GM18907 (cell line): ENCODE results near the gene MAP7D2.

Experiments used
- ATAC-seq: cut with Tn5 transposase; IDR thresholded peaks from one replicate; pipeline ENCODE4 v1.9.1; 2021; ENCODE audit warnings: mild to moderate bottlenecking, moderate library complexity; ENCODE audit not compliant: unreplicated experiment

The MAP7D2 gene

DNA sequence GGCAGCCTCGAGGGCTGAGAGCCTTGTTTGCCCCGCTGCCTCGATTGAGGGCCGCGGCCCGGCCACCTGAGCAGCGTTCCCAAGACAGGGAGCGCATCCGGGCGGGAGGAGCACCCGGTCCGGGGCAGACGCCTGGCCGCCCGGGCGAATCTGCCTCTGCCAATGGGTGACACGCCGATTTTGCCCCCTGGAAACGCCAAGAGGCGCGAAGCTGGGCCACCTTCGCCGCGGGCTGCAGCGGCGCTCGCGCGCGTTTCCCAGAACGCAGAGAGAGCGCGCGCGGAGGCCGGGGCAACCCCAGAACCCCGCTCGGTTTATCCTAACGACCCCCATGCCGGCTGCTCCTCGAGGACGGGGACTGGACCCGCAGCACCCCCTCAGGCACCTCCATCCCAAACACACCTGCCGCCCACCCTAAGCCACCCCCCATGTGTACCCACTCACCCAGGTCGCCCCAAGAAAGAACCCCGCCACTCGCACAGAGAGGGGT, 575 bp downstream of the MAP7D2 start:
- ATAC-seq, result no peak

DNA sequence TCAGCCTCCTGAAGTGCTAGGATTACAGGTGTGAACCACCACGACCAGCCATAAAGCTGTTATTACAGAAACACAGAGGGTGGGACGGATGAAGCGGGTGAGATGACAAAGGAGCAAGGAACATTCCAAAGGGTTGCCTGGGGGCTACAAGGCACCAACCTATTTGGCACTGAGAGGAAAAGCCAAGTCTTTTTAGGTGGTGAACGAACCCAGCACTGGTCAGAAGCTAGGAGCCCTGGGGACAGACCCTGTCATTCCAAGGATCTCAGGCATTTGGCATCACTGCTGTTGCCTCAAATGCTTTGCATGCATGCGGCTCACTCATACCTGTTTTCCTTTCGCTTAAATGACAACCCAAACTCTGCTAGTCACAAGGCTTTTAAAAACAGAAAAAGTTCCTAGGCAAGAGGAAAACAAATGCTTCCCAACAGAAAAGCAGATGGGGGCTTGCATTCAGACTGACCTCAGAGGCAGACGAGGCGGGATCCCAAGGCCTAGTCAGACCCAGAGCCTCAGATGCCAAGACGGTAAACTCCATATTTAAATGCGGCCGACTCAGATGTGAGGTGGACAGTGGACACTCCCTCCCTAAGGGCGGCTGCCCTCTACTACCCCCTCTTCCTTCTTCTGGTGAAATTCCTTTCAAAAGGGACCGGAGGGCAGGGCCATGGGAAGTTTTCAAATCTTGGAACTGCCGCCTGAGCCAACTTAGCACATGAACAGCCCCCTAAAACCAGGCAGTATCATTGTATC, 4.5 kb downstream of the MAP7D2 start:
- ATAC-seq, result no peak

DNA sequence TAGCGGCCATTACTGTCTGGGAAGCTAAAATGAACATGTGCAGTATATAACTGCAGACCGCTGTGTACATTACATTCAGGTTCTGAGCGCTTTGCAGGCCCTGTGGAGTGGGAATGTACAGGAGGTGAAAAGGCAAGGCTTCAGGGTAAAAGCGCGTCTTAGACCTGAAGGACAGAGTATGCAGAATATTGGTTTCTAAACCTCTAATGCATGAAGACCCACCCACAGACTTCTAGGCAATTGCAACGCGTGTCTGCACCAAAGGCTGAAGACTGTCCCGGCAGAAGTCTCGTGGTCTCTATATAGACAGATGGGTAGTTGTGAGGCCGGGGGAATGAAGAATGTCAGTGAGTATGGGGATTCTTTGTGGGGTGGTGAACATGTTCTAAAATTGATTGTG, 5.4 kb downstream of the MAP7D2 start:
- ATAC-seq, result no peak

DNA sequence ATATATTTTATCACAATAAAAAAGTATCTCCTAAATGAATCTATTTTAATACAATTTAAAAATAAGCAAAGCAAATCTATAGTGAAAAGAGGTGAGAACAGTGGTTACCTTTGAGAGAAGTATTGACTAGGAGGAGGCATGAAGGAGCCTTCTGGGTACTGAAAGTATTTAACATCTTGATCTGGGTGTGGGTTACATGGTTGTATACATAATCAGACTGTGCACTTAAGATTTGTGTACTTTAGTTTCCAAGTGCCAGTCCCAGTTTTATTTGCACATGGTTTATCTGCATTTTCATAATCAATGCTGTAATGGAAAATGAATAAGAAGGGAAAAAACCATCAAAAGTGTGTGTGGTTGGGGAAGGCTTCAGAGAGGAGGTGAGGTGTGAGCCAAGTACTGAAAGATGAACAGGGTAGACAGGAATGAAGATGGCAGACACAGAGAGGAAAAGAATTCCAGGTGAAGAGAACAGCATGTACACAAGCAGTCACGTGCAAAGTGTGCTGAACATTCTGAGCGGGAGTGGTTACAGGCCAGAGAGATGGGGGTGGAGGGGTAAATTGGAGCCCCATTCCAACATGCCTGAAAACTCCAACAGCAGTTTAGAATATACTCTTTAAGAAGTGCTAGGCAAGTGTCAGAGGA, 14.6 kb downstream of the MAP7D2 start:
- no peak for ATAC-seq

DNA sequence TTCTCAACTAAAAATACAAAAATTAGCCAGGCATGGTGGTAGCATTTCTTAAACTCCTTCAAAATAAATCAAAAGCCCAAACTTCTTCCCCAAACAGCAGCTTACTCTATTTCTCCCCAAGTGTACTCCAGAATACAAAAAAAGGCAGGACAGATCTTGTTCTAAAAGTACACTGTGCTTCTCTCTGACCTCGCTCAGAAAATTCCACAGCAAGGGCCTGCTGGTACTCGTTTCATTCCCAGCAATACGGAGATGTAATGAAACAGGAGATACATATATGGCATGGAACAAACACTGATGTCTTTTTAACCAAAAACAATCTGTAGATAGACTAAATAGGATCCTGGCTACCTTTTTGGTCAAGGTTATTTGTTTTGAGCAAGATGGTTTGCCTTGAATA, 25.2 kb downstream of the MAP7D2 start:
- ATAC-seq, result no peak

DNA sequence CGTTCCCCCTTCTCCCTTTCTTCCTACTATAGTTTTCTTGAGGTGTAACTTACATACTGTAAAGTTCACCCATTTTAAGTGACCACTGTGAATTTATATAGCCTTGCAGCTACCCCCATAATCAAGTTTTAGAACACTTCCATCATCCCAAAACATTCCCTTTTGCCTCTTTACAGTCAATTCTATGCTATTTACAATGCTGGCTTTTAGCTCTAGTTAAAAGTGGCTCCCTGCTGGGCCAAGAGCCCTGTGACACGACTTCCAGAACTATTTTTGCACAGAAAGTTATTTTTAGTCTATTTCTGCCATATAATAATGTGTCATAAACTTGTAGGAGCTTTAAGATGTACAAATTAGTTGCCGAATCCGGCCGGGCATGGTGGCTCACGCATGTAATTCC, 26.9 kb downstream of the MAP7D2 start:
- no peak for ATAC-seq

DNA sequence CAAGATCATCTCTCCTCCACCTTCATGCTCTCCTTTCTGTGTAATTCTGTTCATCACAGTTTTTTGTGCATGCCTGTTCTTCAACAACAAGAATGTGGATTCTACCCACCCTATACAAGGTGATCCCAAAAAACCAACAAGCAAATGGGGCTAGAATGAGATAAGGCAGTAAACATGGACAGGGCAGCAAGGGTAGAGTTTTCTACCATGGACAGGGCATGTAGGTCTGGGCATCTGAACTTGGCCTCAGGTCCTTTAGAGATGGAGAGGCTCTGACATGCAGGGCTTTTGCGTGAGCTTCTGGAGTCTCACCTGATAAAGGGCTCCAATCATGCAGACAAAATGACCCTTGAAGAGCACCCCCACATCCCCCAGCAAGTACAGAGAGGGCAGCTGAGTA, 36.4 kb downstream of the MAP7D2 start:
- no peak for ATAC-seq

DNA sequence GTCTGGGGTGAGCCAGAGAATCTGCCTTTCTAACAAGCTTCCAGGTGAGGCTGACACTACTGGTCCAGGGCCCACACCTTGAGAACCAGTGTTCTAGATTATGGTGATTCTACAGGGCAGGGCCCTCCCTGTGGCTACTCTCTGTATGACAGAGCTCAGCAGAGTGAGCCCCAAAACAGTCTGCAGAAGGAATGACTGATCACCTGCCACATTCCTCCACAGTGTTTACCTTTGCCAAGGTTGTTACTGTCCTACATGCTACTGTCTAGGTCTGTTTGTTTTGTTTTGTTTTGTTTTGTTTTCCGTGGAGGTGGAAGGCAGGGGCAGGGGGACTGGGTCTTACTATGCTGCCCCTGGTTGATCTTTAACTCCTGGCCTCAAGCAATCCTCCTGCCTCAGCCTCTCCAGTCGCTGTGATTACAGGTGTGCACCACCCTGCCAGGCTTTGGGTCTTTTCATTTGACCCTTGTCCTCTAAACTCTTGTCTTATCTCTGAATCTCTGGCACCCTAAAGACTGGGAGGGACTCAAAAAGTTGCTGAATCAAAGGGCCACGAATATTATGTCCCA, 45.1 kb downstream of the MAP7D2 start:
- no peak for ATAC-seq

DNA sequence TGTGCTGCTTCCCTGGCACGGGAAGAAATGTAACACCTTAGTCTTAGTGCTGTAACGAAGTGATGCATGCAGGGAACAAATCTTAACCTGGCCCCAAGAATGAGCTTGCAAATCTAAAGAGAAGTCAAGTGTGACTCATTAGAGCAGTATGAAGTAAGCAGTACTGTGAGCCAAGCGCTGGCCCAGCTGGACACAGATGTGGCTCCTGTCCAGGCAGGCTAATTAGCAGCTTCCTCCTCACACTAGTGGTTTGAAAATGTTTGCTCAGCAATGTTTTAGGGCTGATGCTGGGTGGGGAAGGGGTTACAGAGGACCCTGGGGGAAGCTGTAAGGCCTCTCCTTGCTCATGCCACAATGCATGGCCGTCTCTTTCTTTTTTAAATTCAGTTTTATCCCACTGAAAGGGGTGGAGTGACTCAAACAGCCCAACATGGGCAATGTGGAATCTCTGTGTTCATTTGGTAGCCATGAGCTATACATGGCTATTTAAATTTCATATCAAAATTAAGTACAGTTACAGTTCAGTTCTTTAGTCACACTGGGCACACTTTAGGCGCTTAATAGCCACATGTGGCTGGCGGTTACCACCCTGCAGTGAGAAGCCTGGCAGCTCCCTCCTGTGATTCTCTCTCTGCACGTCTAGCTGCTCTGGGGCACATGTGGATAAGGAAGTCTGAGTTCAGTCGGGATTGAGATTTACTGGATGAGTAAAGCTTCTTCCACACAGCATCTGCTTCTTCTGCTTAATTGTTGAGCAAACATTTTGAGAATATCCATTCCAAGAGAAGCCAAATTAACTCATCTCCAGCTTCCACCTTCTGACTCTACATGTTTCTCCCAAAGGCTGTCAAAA, 48.8 kb downstream of the MAP7D2 start:
- ATAC-seq, result no peak

DNA sequence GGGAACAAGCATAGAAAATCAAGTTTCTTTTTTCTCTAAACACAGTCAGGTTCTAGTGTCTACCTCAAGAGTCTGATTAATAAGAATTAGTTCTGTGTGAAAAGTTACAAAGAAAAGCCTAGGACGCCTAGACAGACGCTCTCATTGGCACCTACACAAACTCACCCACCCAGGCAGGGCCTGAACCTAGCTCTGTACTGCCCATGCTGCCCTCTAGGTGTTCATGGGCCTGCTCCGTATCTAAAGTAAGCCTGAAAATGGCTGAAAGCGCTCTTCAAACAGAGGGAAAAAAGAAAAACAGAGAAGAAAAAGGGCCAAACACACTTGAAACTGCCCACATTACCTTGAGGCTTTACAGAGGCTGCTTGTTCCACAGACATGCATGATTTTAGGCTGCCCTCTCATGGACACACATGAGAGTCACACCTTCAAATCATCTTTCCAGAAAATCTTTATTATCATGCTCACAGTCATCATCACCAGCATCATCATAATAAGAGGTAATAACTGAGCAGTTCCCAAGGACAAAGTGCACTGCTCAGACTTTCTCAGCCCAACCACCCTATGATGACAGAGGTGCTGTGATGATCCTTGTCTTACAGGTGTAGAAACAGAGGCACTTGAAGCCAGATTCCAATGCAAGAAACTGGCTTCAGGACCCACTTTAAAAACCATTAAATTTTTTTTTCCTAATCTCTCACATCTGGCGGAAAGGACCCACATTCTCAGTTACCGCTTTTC, 49.6 kb downstream of the MAP7D2 start:
- peak; percentile 76 for ATAC-seq

DNA sequence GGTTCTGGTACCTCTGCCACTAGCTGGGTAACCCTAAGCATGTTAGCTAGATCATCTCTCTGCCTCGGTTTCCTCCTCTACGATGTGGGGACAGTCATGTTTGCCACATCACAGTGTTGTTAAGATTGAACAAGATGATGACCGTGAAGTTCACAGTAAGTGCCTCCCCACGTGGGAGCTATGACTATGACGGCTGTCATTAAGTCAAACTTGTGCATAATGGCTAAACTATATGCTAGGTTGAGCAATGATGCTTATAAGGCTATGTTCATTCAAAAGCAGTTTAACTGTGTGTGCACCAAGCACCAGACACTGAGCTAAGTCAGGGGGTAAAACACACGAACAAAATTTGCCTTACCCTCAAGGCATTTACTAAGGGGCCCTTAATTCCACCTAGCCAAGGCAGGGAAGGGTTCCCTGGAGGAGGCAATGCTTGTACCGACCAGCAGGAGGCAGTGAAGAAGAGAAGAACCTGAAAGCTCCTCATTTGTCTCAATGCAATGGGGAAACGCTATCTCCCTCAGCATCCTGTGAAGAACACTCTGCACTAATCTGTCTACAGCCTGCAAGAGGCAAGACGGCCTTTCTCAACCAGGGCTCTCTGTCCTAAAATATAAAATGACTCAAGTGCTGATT, 52.9 kb downstream of the MAP7D2 start:
- ATAC-seq, result no peak

DNA sequence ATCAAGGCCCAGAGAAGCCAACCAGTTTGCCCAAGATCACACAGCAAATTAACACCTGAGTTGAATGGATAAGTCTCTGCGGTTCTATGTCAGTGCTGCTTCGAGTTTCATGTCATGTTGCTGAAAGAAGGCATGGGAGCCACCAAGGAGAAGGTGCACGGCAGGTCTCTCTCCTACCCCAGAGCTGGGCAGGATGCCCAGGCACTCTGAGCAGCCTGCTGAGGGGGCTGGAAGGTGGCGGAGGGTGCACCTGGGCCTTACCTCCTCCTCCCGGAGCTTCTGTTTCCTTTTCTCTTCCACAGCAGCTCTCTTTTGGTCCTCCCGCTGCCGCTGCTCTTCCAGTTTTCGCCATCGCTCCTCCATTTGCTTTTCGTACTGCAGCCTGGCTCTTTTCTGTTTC, 53.6 kb downstream of the MAP7D2 start:
- no peak for ATAC-seq

DNA sequence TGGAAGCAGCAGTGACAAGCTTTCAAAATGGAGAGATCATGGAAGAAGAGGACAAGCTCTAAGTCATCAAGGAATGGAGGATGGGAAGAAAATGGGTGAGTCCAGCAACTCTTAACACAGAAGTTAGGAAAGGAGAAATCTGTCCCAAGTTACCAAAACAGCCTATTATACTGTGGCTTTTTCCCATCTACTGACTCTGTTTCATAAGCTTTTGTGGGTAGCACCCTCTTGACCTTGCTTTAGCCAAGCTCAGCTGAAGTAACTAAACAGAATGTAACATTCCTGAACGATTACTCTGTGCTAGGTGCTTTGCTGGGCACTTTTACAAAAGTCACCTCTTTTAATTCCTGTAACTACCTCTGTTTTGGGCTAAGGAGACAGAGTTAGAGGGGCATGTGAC, 54.9 kb downstream of the MAP7D2 start:
- ATAC-seq, result peak; percentile 5

DNA sequence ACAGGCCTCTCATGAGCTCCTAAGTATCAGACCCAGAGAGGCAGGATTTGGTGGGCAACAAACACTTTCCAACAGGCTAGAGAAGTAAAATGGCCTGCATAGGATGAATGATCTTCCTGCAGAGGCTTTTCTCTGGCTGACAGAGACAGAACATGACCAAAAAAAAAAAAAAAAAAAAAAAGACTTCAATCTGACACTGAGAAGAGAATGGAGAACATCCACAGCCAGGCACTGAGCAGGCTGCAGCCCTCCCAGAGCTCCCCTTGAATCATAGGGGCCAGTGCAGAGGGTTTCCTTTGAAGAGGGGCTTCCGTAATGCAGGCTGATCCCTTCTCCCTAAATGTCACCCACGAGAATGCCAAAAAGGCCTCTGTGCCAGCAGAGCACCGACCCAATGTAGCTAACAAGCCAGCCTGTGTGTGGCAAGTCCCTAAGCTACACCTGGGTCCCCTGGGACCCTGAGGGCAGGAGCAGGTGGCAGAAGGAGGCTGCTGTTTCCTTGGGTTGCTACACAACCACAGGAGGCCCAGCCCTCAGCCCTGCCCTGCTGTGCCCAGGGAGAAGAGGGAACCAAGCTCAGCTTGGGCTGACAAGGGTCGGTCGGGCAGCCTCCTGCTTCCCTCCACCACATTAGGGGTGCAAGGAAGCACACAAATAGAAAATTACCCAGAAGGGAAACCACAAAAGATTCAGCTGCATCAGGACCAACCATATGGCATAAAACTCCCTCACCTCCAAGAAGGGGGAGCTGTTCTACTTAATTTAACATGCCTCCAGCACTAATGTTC, 55.6 kb downstream of the MAP7D2 start:
- peak; percentile 92 for ATAC-seq

DNA sequence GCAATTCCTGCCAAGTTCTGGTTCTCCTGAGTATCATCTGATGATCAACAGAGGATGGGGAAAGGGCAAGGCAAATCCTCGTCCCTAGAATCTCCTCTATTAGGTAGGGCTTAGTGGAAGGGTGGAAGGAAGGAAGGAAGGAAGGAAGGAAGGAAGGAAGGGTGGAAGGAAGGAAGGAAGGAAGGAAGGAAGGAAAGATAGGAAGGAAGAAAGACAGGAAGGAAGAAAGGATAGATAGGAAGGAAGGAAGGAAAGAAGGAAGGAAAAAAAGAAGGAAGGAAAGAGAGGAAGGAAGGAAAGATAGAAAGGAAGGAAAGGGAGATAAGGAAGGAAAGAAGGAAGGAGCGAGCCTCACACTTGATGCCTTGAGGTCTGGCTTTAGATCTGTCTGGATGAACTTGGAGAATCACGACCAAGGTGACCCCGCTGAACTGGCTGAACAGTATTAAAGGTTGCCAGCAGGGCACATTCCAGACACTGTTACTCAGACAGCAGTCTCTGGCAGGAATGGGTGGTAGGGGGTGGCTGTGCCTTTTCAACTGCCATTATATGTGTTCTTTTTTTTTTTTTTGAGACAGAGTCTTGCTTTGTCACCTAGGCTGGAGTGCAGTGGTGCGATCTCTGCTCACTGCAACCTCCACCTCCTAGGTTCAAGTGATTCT, 57.1 kb downstream of the MAP7D2 start:
- no peak for ATAC-seq

DNA sequence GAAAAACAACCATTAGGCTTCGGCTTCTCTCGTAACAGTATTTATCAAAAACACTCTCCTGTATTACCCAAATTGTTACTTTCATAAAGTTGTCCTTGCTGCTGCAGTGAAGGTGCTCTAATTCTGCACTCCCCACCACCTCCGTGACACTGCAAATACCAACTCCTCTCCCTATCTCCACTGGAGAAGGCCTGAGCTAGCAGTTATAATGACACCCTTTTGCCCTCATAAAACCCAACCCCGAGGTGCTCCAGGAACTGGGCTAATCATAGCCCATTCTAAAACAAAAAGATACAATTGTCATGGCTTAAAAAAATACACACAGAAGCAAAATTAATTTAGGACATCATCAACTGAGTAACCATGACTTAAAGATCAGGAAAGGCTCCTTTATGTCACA, 59.2 kb downstream of the MAP7D2 start:
- no peak for ATAC-seq

DNA sequence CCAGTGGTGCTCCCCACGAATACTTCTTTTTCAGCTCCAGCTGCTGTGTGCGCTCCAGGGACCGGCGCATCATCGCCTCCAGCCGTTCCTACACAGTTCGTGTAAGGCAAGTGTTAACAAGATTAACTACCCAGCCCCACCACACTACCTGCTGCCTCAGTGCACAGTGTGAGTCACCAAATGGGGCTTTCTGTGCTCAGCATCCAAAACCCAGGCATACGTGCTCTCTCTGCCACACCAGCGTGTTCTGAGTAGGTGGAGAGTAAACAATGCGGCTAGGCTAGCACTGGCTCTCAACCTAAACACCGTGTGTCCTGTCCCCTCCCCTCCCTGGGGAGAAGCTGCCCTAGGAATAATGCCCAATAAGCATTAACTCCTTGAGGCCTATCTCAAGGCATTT, 60.0 kb downstream of the MAP7D2 start:
- peak; percentile 56 for ATAC-seq

DNA sequence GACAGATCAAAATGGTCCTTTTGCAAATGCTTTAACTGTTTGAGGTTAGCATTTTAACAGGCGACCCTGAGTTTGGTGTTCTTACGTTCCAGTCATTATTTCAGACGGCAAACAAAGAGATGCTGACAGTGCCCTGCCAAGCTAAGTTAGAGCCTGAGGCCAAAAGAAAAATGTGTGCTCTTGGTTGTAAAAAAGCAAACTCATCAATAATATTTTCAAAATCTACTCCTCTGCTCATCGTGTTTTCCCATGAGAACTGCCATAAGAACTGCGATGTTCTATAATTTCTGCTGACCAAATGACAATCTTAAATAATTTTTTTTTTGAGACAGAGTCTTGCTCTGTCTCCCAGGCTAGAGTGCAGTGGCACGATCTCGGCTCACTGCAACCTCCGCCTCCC, 63.2 kb downstream of the MAP7D2 start:
- no peak for ATAC-seq

DNA sequence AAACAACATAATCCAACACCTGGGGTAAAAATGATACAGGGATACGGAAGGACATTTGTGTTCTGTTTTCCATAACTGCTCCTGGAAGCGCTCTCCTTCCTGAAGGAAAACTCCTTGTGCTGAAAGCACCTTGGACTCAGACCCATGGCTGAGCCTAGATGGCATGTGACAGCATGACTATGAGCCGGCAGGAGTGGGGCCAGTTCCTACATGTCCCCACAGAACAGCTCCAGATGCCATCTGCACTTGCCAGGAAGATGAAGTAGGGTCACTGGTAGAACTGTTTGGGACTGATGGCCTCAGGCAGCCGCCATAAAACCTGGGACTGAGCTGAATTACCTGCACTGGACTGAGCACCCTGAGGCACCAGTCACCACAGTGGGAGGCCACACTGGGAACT, 69.8 kb downstream of the MAP7D2 start:
- ATAC-seq, result no peak
